HepG2 (cell line): ENCODE measurements around the gene FAM171A2. TPM values are rescaled to one million over a fixed set of nuclear protein-coding genes. Genes with fewer than 3 reads are reported as not detected.

Experiments used
- GABPB1 ChIP-seq: IDR thresholded peaks from 2 replicates; pipeline ENCODE4 v1.6.1; 2016; ENCODE audit warnings: mild to moderate bottlenecking, missing genetic modification reagents, moderate library complexity, missing compliant biosample characterization
- KDM5B ChIP-seq: sonication (generic); formaldehyde crosslinking; IDR thresholded peaks from 2 replicates; pipeline ENCODE4 v1.4.0; 2020; ENCODE audit warnings: missing genetic modification reagents, mild to moderate bottlenecking, borderline replicate concordance
- KLF11 ChIP-seq: IDR thresholded peaks from 2 replicates; pipeline ENCODE4 v1.6.1; 2016; ENCODE audit warnings: missing compliant biosample characterization
- SETDB1 ChIP-seq: sonication (generic); formaldehyde crosslinking; IDR thresholded peaks from 2 replicates; pipeline ENCODE4 v1.5.1; 2020; ENCODE audit warnings: missing genetic modification reagents, mild to moderate bottlenecking, borderline replicate concordance
- ZFP36L1 ChIP-seq: sonication (generic); formaldehyde crosslinking; IDR thresholded peaks from 2 replicates; pipeline ENCODE4 v1.8.0; 2022; ENCODE audit warnings: mild to moderate bottlenecking, missing genetic modification reagents, moderate library complexity
- ZNF124 ChIP-seq: sonication (generic); formaldehyde crosslinking; IDR thresholded peaks from 2 replicates; pipeline ENCODE4 v1.4.0; 2020; ENCODE audit warnings: missing genetic modification reagents
- ZNF225 ChIP-seq: sonication (generic); formaldehyde crosslinking; IDR thresholded peaks from 2 replicates; pipeline ENCODE4 v1.4.0; 2020; ENCODE audit warnings: mild to moderate bottlenecking, missing genetic modification reagents
- ZNF274 ChIP-seq: sonication (generic); formaldehyde crosslinking; IDR thresholded peaks from 2 replicates; pipeline ENCODE4 v1.5.1; 2020; ENCODE audit warnings: mild to moderate bottlenecking, missing genetic modification reagents
- ZNF335 ChIP-seq: sonication (generic); formaldehyde crosslinking; IDR thresholded peaks from 2 replicates; pipeline ENCODE4 v1.4.0; 2020; ENCODE audit warnings: missing genetic modification reagents
- ZNF367 ChIP-seq: sonication (generic); formaldehyde crosslinking; IDR thresholded peaks from 2 replicates; pipeline ENCODE4 v1.4.0; 2020; ENCODE audit warnings: missing genetic modification reagents, borderline replicate concordance
- ZNF550 ChIP-seq: sonication (generic); formaldehyde crosslinking; IDR thresholded peaks from 2 replicates; pipeline ENCODE4 v1.4.0; 2020; ENCODE audit warnings: mild to moderate bottlenecking, missing genetic modification reagents, borderline replicate concordance
- ZNF562 ChIP-seq: sonication (generic); formaldehyde crosslinking; IDR thresholded peaks from 2 replicates; pipeline ENCODE4 v1.8.0; 2022; ENCODE audit warnings: missing genetic modification reagents, borderline replicate concordance
- ZNF597 ChIP-seq: sonication (generic); formaldehyde crosslinking; IDR thresholded peaks from 2 replicates; pipeline ENCODE4 v1.5.0; 2020; ENCODE audit warnings: missing genetic modification reagents
- ZNF607 ChIP-seq: sonication (generic); formaldehyde crosslinking; IDR thresholded peaks from 2 replicates; pipeline ENCODE4 v1.5.1; 2020; ENCODE audit warnings: missing genetic modification reagents, mild to moderate bottlenecking, borderline replicate concordance
- ZNF746 ChIP-seq: sonication (generic); formaldehyde crosslinking; IDR thresholded peaks from 2 replicates; pipeline ENCODE4 v1.8.0; 2022; ENCODE audit warnings: mild to moderate bottlenecking, missing genetic modification reagents
- ZNF781 ChIP-seq: sonication (generic); formaldehyde crosslinking; IDR thresholded peaks from 2 replicates; pipeline ENCODE4 v1.5.1; 2020; ENCODE audit warnings: borderline replicate concordance, mild to moderate bottlenecking, missing genetic modification reagents; ENCODE audit errors: not compliant biosample characterization
- ZNF788 ChIP-seq: sonication (generic); formaldehyde crosslinking; IDR thresholded peaks from 2 replicates; pipeline ENCODE4 v1.5.0; 2020; ENCODE audit warnings: mild to moderate bottlenecking, missing genetic modification reagents, borderline replicate concordance
- ZNF841 ChIP-seq: sonication (generic); formaldehyde crosslinking; IDR thresholded peaks from 2 replicates; pipeline ENCODE4 v1.8.1; 2023; ENCODE audit warnings: missing genetic modification reagents, borderline replicate concordance
- ZSCAN21 ChIP-seq: sonication (generic); formaldehyde crosslinking; IDR thresholded peaks from 2 replicates; pipeline ENCODE4 v1.8.0; 2022; ENCODE audit warnings: mild to moderate bottlenecking, missing genetic modification reagents, moderate library complexity, borderline replicate concordance
- polyA plus RNA-seq, 8 experiments: library from polyadenylated mRNA; depleted of rRNA in 3 of 8; stranded (reverse) in 7 of 8; unstranded in 1 of 8; fragments of >200 nt; fragmentation: Illumina TruSeq in 4 of 8; extraction: Trizol in 4 of 8; gene quantifications; 2 replicates each; pipeline versions ENCODE4 v1.2.1 to v1.2.3, GENCODE V29; 2011 to 2016; ENCODE audit warnings: low read depth in 4 of 8, missing spikeins in 1 of 8, mixed read lengths in 1 of 8; ENCODE audit not compliant: insufficient read depth in 1 of 8
- total RNA-seq, 5 experiments: library from RNA; depleted of rRNA; stranded (reverse); fragments of >200 nt; fragmentation: Illumina TruSeq; extraction: Trizol; gene quantifications; 2 replicates each; pipeline ENCODE4 v1.2.3, GENCODE V29; 2016; ENCODE audit warnings: low read depth in 1 of 5
- TF ChIP-seq, protein P1 (sequence below): sonication (generic); formaldehyde crosslinking; IDR thresholded peaks from 2 replicates; pipeline ENCODE4 v1.5.1; 2020; ENCODE audit warnings: mild to moderate bottlenecking, missing genetic modification reagents, borderline replicate concordance
- TF ChIP-seq, protein P2 (sequence below): sonication (generic); formaldehyde crosslinking; IDR thresholded peaks from 2 replicates; pipeline ENCODE4 v1.8.1; 2023; ENCODE audit warnings: missing genetic modification reagents, mild to moderate bottlenecking, borderline replicate concordance
- TF ChIP-seq, protein P3 (sequence below): sonication (generic); formaldehyde crosslinking; IDR thresholded peaks from 2 replicates; pipeline ENCODE4 v1.4.0; 2020; ENCODE audit warnings: missing genetic modification reagents, borderline replicate concordance

Gene FAM171A2
- total and polyA plus RNA-seq, 2 of the 13 experiments (the other 11 are each of a cell fraction or from before 2014, with no cell fraction given) = 1.8 to 3.6 TPM

- TF ChIP-seq, protein P1, sequence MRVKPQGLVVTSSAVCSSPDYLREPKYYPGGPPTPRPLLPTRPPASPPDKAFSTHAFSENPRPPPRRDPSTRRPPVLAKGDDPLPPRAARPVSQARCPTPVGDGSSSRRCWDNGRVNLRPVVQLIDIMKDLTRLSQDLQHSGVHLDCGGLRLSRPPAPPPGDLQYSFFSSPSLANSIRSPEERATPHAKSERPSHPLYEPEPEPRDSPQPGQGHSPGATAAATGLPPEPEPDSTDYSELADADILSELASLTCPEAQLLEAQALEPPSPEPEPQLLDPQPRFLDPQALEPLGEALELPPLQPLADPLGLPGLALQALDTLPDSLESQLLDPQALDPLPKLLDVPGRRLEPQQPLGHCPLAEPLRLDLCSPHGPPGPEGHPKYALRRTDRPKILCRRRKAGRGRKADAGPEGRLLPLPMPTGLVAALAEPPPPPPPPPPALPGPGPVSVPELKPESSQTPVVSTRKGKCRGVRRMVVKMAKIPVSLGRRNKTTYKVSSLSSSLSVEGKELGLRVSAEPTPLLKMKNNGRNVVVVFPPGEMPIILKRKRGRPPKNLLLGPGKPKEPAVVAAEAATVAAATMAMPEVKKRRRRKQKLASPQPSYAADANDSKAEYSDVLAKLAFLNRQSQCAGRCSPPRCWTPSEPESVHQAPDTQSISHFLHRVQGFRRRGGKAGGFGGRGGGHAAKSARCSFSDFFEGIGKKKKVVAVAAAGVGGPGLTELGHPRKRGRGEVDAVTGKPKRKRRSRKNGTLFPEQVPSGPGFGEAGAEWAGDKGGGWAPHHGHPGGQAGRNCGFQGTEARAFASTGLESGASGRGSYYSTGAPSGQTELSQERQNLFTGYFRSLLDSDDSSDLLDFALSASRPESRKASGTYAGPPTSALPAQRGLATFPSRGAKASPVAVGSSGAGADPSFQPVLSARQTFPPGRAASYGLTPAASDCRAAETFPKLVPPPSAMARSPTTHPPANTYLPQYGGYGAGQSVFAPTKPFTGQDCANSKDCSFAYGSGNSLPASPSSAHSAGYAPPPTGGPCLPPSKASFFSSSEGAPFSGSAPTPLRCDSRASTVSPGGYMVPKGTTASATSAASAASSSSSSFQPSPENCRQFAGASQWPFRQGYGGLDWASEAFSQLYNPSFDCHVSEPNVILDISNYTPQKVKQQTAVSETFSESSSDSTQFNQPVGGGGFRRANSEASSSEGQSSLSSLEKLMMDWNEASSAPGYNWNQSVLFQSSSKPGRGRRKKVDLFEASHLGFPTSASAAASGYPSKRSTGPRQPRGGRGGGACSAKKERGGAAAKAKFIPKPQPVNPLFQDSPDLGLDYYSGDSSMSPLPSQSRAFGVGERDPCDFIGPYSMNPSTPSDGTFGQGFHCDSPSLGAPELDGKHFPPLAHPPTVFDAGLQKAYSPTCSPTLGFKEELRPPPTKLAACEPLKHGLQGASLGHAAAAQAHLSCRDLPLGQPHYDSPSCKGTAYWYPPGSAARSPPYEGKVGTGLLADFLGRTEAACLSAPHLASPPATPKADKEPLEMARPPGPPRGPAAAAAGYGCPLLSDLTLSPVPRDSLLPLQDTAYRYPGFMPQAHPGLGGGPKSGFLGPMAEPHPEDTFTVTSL (CRISPR knock-in tag) = no peak
- TF ChIP-seq, protein P2, sequence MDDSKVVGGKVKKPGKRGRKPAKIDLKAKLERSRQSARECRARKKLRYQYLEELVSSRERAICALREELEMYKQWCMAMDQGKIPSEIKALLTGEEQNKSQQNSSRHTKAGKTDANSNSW (CRISPR knock-in tag) = no peak
- peak; percentile 68 for TF ChIP-seq GABPB1 (CRISPR knock-in tag)
- no peak for TF ChIP-seq SETDB1 (CRISPR knock-in tag)
- TF ChIP-seq ZNF274 = peak; percentile 60
- TF ChIP-seq ZNF335 (CRISPR knock-in tag) = peak; percentile 88
- TF ChIP-seq KLF11 = peak; percentile 91
- TF ChIP-seq ZNF597 = no peak
- TF ChIP-seq ZNF562 (CRISPR knock-in tag) = no peak
- TF ChIP-seq ZNF788 = peak; percentile 92; the same call in 1 of the 2 replicates
- no peak for TF ChIP-seq ZNF841 (CRISPR knock-in tag)
- peak; percentile 86 for TF ChIP-seq ZNF124
- peak; percentile 16 for TF ChIP-seq ZNF781
- 0 out of 2 replicates have a peak, but pooled peaks have one; percentile 21 for TF ChIP-seq ZNF746 (CRISPR knock-in tag)
- TF ChIP-seq KDM5B (CRISPR knock-in tag) = peak; percentile 87
- no peak for TF ChIP-seq ZNF550 (CRISPR knock-in tag)
- TF ChIP-seq ZNF225 = no peak
- TF ChIP-seq ZNF367 (CRISPR knock-in tag) = no peak
- no peak; the same call in 1 of the 2 replicates for TF ChIP-seq ZSCAN21 (CRISPR knock-in tag)
- peak; percentile 62 for TF ChIP-seq ZNF607 (CRISPR knock-in tag)
- TF ChIP-seq, protein P3, sequence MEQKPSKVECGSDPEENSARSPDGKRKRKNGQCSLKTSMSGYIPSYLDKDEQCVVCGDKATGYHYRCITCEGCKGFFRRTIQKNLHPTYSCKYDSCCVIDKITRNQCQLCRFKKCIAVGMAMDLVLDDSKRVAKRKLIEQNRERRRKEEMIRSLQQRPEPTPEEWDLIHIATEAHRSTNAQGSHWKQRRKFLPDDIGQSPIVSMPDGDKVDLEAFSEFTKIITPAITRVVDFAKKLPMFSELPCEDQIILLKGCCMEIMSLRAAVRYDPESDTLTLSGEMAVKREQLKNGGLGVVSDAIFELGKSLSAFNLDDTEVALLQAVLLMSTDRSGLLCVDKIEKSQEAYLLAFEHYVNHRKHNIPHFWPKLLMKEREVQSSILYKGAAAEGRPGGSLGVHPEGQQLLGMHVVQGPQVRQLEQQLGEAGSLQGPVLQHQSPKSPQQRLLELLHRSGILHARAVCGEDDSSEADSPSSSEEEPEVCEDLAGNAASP (CRISPR knock-in tag) = peak; percentile 60; the same call in 1 of the 2 replicates
- peak; percentile 7; the same call in 1 of the 2 replicates for TF ChIP-seq ZFP36L1 (CRISPR knock-in tag)
Observed at GRCh38 chr17:44344939-44345453, 18.7 kb downstream of the FAM171A2 start, which contains the start of gene GRN (continued).
